DND-41 (cell line): ENCODE results near the gene IRF4.

Source experiments
- ATAC-seq: fragments of 200-7000 bp; cut with Tn5 transposase; 3 replicates; pipeline ENCODE4 v1.9.1; 2021; ENCODE audit warnings: low read depth; ENCODE audit not compliant: insufficient read depth
- DNase-seq: peaks from one replicate; pipeline ENCODE4 v3.0.0-alpha.2; 2020
- H2AFZ ChIP-seq: 2 replicates; pipeline ENCODE4 v1.6.0; 2012; ENCODE audit warnings: low read depth, low read length
- H3K27ac ChIP-seq: 2 replicates; pipeline ENCODE4 v1.5.1; 2012; ENCODE audit warnings: low read length, inconsistent platforms
- H3K27me3 ChIP-seq: fragments of 200-600 bp; sonication (generic); 2 replicates; pipeline ENCODE4 v1.6.0; 2012; ENCODE audit warnings: low read length, mild to moderate bottlenecking, inconsistent platforms; ENCODE audit not compliant: insufficient read depth, poor library complexity
- H3K36me3 ChIP-seq: 2 replicates; pipeline ENCODE4 v1.5.1; 2012; ENCODE audit warnings: low read length, inconsistent platforms; ENCODE audit not compliant: insufficient read depth
- H3K4me1 ChIP-seq: 2 replicates; pipeline ENCODE4 v1.5.1; 2012; ENCODE audit warnings: mild to moderate bottlenecking, low read length; ENCODE audit not compliant: insufficient read depth
- H3K4me2 ChIP-seq: 2 replicates; pipeline ENCODE4 v1.6.0; 2012; ENCODE audit warnings: mild to moderate bottlenecking, moderate library complexity, low read length, inconsistent platforms; ENCODE audit not compliant: insufficient read depth
- H3K4me3 ChIP-seq, 2 experiments: fragments of 200-600 bp in 1 of 2; shearing (Covaris generic) in 1 of 2; 2 replicates each; pipeline ENCODE4 v1.5.1; 2012 to 2016; ENCODE audit warnings: inconsistent platforms in 2 of 2, low read length in 2 of 2, mild to moderate bottlenecking in 2 of 2, low read depth in 1 of 2, moderate library complexity in 1 of 2
- H3K79me2 ChIP-seq: 2 replicates; pipeline ENCODE4 v1.6.0; 2012; ENCODE audit warnings: low read length, inconsistent platforms; ENCODE audit not compliant: insufficient read depth
- H3K9ac ChIP-seq: 2 replicates; pipeline ENCODE4 v1.6.0; 2012; ENCODE audit warnings: low read depth, mild to moderate bottlenecking, inconsistent platforms, low read length, moderate library complexity
- H3K9me3 ChIP-seq: 2 replicates; pipeline ENCODE4 v1.5.1; 2012; ENCODE audit warnings: low read length, moderate library complexity, mild to moderate bottlenecking, inconsistent platforms; ENCODE audit not compliant: insufficient read depth, severe bottlenecking
- H4K20me1 ChIP-seq: 2 replicates; pipeline ENCODE4 v1.6.0; 2012; ENCODE audit warnings: low read length; ENCODE audit not compliant: insufficient read depth
- CTCF ChIP-seq: IDR thresholded peaks from 2 replicates; pipeline ENCODE4 v1.5.1; 2012; ENCODE audit warnings: borderline replicate concordance, low read length, moderate library complexity, mild to moderate bottlenecking; ENCODE audit not compliant: poor library complexity, severe bottlenecking; ENCODE audit errors: extremely low read depth
- EZH2 ChIP-seq: IDR thresholded peaks from 3 replicates; pipeline ENCODE4 v1.6.1; 2012; ENCODE audit warnings: borderline replicate concordance, low read depth, mild to moderate bottlenecking, moderate library complexity, low read length, inconsistent platforms; ENCODE audit not compliant: severe bottlenecking

The IRF4 gene

GRCh38 chr6:447381-448165 is 56.0 kb downstream of the IRF4 start:
- no peak overlapping the region for H3K4me3 ChIP-seq
- no peak overlapping the region for H3K9ac ChIP-seq
- TF ChIP-seq EZH2 (no peak), CTCF (no peak)
- no peaks in the 10 kb centered on the region for H3K36me3 ChIP-seq
- peaks cover 20% of the 10 kb centered on the region for H3K4me1 ChIP-seq
- H3K4me2 ChIP-seq, result no peak overlapping the region
- H3K27me3 ChIP-seq, result no peaks in the 10 kb centered on the region
- ATAC-seq, result no peak
- no peaks in the 10 kb centered on the region for H3K9me3 ChIP-seq
- no peak for DNase-seq
- no peak overlapping the region for H3K27ac ChIP-seq
- H2AFZ ChIP-seq, result no peak overlapping the region
- H4K20me1 ChIP-seq, result no peaks in the 10 kb centered on the region
- H3K79me2 ChIP-seq, result no peaks in the 10 kb centered on the region

GRCh38 chr6:448296-449056 is 56.9 kb downstream of the IRF4 start:
- Histone ChIP-seq H3K36me3 (no peaks in the 10 kb centered on the region), H3K27ac (no peak overlapping the region), H3K27me3 (peaks cover 3% of the 10 kb centered on the region), H2AFZ (no peak overlapping the region), H3K4me1 (peaks cover 20% of the 10 kb centered on the region), H3K79me2 (no peaks in the 10 kb centered on the region), H3K9ac (no peak overlapping the region), H3K9me3 (no peaks in the 10 kb centered on the region), H4K20me1 (no peaks in the 10 kb centered on the region), H3K4me2 (no peak overlapping the region), H3K4me3 (no peak overlapping the region)
- DNase-seq (no peak), ATAC-seq (no peak)
- TF ChIP-seq CTCF (no peak), EZH2 (no peak)

GRCh38 chr6:449057-449430 is 57.5 kb downstream of the IRF4 start:
- H4K20me1 ChIP-seq, result no peaks in the 10 kb centered on the region
- no peak overlapping the region for H3K4me2 ChIP-seq
- TF ChIP-seq CTCF (no peak), EZH2 (no peak)
- no peak overlapping the region for H3K4me3 ChIP-seq
- no peaks in the 10 kb centered on the region for H3K36me3 ChIP-seq
- DNase-seq (no peak), ATAC-seq (no peak)
- H3K27ac ChIP-seq, result no peak overlapping the region
- H3K9ac ChIP-seq, result no peak overlapping the region
- H3K4me1 ChIP-seq, result peaks cover 20% of the 10 kb centered on the region
- H3K27me3 ChIP-seq, result peaks cover 3% of the 10 kb centered on the region
- H3K79me2 ChIP-seq, result no peaks in the 10 kb centered on the region
- no peak overlapping the region for H2AFZ ChIP-seq
- H3K9me3 ChIP-seq, result no peaks in the 10 kb centered on the region
